K562 (cell line): ENCODE data around the gene PKP1. TPM values are rescaled to one million over a fixed set of nuclear protein-coding genes. Genes with fewer than 3 reads are reported as not detected.

Experiments used
- DACH1 ChIP-seq: fragments of 450-650 bp; IDR thresholded peaks from 2 replicates; pipeline ENCODE4 v1.6.1; 2018; ENCODE audit not compliant: partially characterized antibody
- GATA2 ChIP-seq: sonication (generic); formaldehyde crosslinking; IDR thresholded peaks from 2 replicates; pipeline ENCODE4 v1.4.0; 2020; ENCODE audit warnings: mild to moderate bottlenecking, missing genetic modification reagents
- GATAD2B ChIP-seq: fragments of 450-650 bp; IDR thresholded peaks from 2 replicates; pipeline ENCODE4 v1.6.1; 2017; ENCODE audit warnings: mild to moderate bottlenecking, borderline replicate concordance
- HNRNPUL1 ChIP-seq: fragments of 200-400 bp; formaldehyde crosslinking; IDR thresholded peaks from 2 replicates; pipeline ENCODE4 v1.6.1; 2017; ENCODE audit warnings: low read length
- KLF1 ChIP-seq: fragments of 450-650 bp; IDR thresholded peaks from 2 replicates; pipeline ENCODE4 v1.6.1; 2016; ENCODE audit warnings: missing genetic modification characterization, missing compliant biosample characterization
- KLF10 ChIP-seq: fragments of 250-450 bp; sonication (Bioruptor Pico); IDR thresholded peaks from 2 replicates; pipeline ENCODE4 v1.6.1; 2021; ENCODE audit warnings: matching md5 sums
- MTA2 ChIP-seq: fragments of 450-650 bp; IDR thresholded peaks from 2 replicates; pipeline ENCODE4 v1.6.1; 2016; ENCODE audit warnings: low read depth
- RBM25 ChIP-seq: fragments of 200-400 bp; formaldehyde crosslinking; IDR thresholded peaks from 2 replicates; pipeline ENCODE4 v1.6.1; 2018; ENCODE audit warnings: low read length, low read depth, moderate library complexity; ENCODE audit not compliant: severe bottlenecking
- ZFPM2 ChIP-seq: fragments of 250-450 bp; sonication (Bioruptor Pico); IDR thresholded peaks from 2 replicates; pipeline ENCODE4 v1.5.1; 2022; ENCODE audit warnings: mild to moderate bottlenecking
- polyA plus RNA-seq, 8 experiments: library from polyadenylated mRNA; depleted of rRNA in 4 of 8; stranded (reverse) in 5 of 8; unstranded in 3 of 8; fragments of >200 nt; fragmentation: Nextera tagmentation in 2 of 8; fragmentation: Illumina TruSeq in 1 of 8; extraction: Ambion mirVana in 2 of 8; extraction: Trizol in 1 of 8; gene quantifications; 2 replicates each; pipeline versions ENCODE4 v1.2.1 to v1.2.3, GENCODE V29; 2011 to 2014; ENCODE audit warnings: inconsistent platforms in 1 of 8, missing spikeins in 1 of 8
- total RNA-seq, 7 experiments: library from RNA; depleted of rRNA in 6 of 7; stranded (reverse); fragments of >200 nt in 6 of 7; fragmentation: Illumina TruSeq in 2 of 7; extraction: Trizol in 2 of 7; gene quantifications; 2 replicates each; pipeline versions ENCODE4 v1.2.1 to v1.2.3, GENCODE V29; 2011 to 2021; ENCODE audit warnings: low replicate concordance in 1 of 7
- TF ChIP-seq, protein P1 (sequence below): fragments of 450-650 bp; IDR thresholded peaks from 2 replicates; pipeline ENCODE4 v1.6.1; 2017; ENCODE audit warnings: antibody characterized with exemption, mild to moderate bottlenecking
- TF ChIP-seq, protein P2 (sequence below): sonication (generic); formaldehyde crosslinking; IDR thresholded peaks from 2 replicates; pipeline ENCODE4 v1.8.0; 2023; ENCODE audit warnings: mild to moderate bottlenecking, missing genetic modification reagents

The PKP1 gene
- total and polyA plus RNA-seq, 9 of the 15 experiments (the other 6 are each of a cell fraction or from before 2014, with no cell fraction given), result not detected

- TF ChIP-seq KLF1 (tag) (no peak), RBM25 (no peak), DACH1 (peak; percentile 99), HNRNPUL1 (no peak), GATAD2B (peak; percentile 93), GATA2 (CRISPR knock-in tag) (peak; percentile 36; the same call in 1 of the 2 replicates), KLF10 (CRISPR knock-in tag) (no peak), ZFPM2 (CRISPR knock-in tag) (0 out of 2 replicates have a peak, but pooled peaks have one; percentile 26), MTA2 (no peak)
- TF ChIP-seq, protein P1, sequence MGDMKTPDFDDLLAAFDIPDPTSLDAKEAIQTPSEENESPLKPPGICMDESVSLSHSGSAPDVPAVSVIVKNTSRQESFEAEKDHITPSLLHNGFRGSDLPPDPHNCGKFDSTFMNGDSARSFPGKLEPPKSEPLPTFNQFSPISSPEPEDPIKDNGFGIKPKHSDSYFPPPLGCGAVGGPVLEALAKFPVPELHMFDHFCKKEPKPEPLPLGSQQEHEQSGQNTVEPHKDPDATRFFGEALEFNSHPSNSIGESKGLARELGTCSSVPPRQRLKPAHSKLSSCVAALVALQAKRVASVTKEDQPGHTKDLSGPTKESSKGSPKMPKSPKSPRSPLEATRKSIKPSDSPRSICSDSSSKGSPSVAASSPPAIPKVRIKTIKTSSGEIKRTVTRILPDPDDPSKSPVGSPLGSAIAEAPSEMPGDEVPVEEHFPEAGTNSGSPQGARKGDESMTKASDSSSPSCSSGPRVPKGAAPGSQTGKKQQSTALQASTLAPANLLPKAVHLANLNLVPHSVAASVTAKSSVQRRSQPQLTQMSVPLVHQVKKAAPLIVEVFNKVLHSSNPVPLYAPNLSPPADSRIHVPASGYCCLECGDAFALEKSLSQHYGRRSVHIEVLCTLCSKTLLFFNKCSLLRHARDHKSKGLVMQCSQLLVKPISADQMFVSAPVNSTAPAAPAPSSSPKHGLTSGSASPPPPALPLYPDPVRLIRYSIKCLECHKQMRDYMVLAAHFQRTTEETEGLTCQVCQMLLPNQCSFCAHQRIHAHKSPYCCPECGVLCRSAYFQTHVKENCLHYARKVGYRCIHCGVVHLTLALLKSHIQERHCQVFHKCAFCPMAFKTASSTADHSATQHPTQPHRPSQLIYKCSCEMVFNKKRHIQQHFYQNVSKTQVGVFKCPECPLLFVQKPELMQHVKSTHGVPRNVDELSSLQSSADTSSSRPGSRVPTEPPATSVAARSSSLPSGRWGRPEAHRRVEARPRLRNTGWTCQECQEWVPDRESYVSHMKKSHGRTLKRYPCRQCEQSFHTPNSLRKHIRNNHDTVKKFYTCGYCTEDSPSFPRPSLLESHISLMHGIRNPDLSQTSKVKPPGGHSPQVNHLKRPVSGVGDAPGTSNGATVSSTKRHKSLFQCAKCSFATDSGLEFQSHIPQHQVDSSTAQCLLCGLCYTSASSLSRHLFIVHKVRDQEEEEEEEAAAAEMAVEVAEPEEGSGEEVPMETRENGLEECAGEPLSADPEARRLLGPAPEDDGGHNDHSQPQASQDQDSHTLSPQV, result no peak
- TF ChIP-seq, protein P2, sequence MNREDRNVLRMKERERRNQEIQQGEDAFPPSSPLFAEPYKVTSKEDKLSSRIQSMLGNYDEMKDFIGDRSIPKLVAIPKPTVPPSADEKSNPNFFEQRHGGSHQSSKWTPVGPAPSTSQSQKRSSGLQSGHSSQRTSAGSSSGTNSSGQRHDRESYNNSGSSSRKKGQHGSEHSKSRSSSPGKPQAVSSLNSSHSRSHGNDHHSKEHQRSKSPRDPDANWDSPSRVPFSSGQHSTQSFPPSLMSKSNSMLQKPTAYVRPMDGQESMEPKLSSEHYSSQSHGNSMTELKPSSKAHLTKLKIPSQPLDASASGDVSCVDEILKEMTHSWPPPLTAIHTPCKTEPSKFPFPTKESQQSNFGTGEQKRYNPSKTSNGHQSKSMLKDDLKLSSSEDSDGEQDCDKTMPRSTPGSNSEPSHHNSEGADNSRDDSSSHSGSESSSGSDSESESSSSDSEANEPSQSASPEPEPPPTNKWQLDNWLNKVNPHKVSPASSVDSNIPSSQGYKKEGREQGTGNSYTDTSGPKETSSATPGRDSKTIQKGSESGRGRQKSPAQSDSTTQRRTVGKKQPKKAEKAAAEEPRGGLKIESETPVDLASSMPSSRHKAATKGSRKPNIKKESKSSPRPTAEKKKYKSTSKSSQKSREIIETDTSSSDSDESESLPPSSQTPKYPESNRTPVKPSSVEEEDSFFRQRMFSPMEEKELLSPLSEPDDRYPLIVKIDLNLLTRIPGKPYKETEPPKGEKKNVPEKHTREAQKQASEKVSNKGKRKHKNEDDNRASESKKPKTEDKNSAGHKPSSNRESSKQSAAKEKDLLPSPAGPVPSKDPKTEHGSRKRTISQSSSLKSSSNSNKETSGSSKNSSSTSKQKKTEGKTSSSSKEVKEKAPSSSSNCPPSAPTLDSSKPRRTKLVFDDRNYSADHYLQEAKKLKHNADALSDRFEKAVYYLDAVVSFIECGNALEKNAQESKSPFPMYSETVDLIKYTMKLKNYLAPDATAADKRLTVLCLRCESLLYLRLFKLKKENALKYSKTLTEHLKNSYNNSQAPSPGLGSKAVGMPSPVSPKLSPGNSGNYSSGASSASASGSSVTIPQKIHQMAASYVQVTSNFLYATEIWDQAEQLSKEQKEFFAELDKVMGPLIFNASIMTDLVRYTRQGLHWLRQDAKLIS (CRISPR knock-in tag), result no peak
Observed at GRCh38 chr1:201351617-201352016, 68.3 kb downstream of the PKP1 start (continued).
